HepG2 (cell line): ENCODE measurements around the gene THOP1. TPM values are rescaled to one million over a fixed set of nuclear protein-coding genes. Genes with fewer than 3 reads are reported as not detected.

Experiments
- ARNTL ChIP-seq: sonication (generic); formaldehyde crosslinking; IDR thresholded peaks from 2 replicates; pipeline ENCODE4 v1.4.0; 2020; ENCODE audit warnings: mild to moderate bottlenecking, missing genetic modification reagents
- CBX1 ChIP-seq: IDR thresholded peaks from one replicate; pipeline ENCODE4 v1.6.1; 2016; ENCODE audit warnings: antibody characterized with exemption, low read depth
- DDIT3 ChIP-seq: sonication (generic); formaldehyde crosslinking; IDR thresholded peaks from 2 replicates; pipeline ENCODE4 v1.4.0; 2020; ENCODE audit warnings: mild to moderate bottlenecking, missing genetic modification reagents
- ETV6 ChIP-seq: sonication (generic); formaldehyde crosslinking; conservative IDR thresholded peaks from 2 replicates; pipeline ENCODE4 v1.4.0; 2020; ENCODE audit warnings: missing genetic modification reagents
- FOXK2 ChIP-seq: fragments of 450-650 bp; IDR thresholded peaks from 2 replicates; pipeline ENCODE4 v1.6.1; 2016
- HDAC1 ChIP-seq: sonication (generic); formaldehyde crosslinking; IDR thresholded peaks from 2 replicates; pipeline ENCODE4 v1.5.1; 2020; ENCODE audit warnings: mild to moderate bottlenecking, missing genetic modification reagents
- HOXA5 ChIP-seq: sonication (generic); formaldehyde crosslinking; IDR thresholded peaks from 2 replicates; pipeline ENCODE4 v1.4.0; 2020; ENCODE audit warnings: missing genetic modification reagents
- HOXD1 ChIP-seq: sonication (generic); formaldehyde crosslinking; IDR thresholded peaks from 2 replicates; pipeline ENCODE4 v1.5.0; 2020; ENCODE audit warnings: missing genetic modification reagents
- KAT7 ChIP-seq: IDR thresholded peaks from 2 replicates; pipeline ENCODE4 v1.6.1; 2018; ENCODE audit warnings: borderline replicate concordance, missing compliant biosample characterization
- KDM6A ChIP-seq: IDR thresholded peaks from 2 replicates; pipeline ENCODE4 v1.6.1; 2016; ENCODE audit warnings: low read depth
- MAZ ChIP-seq, 2 experiments: sonication (generic) in 1 of 2; formaldehyde crosslinking in 1 of 2; IDR thresholded peaks; 2 replicates each; pipeline versions ENCODE4 v1.5.0 to v1.6.1; 2012 to 2020; ENCODE audit warnings: low read depth in 2 of 2, mild to moderate bottlenecking in 2 of 2, borderline replicate concordance in 1 of 2, improper control_type of control experiment in 1 of 2, low read length in 1 of 2, missing genetic modification reagents in 1 of 2, moderate library complexity in 1 of 2
- MXD4 ChIP-seq: IDR thresholded peaks from 2 replicates; pipeline ENCODE4 v1.6.1; 2016; ENCODE audit warnings: mild to moderate bottlenecking, missing biosample characterization, missing genetic modification reagents
- MXI1 ChIP-seq: IDR thresholded peaks from 3 replicates; pipeline ENCODE4 v1.6.1; 2012; ENCODE audit warnings: low read depth, low read length, inconsistent platforms, borderline replicate concordance
- MYC ChIP-seq: sonication (generic); formaldehyde crosslinking; IDR thresholded peaks from 2 replicates; pipeline ENCODE4 v1.9.0; 2021; ENCODE audit warnings: missing genetic modification reagents, borderline replicate concordance
- NCOA1 ChIP-seq: sonication (generic); formaldehyde crosslinking; IDR thresholded peaks from 2 replicates; pipeline ENCODE4 v1.9.0; 2021; ENCODE audit warnings: missing genetic modification reagents
- PAXIP1 ChIP-seq: sonication (generic); formaldehyde crosslinking; conservative IDR thresholded peaks from 2 replicates; pipeline ENCODE4 v1.4.0; 2020; ENCODE audit warnings: mild to moderate bottlenecking, missing genetic modification reagents, moderate library complexity
- RXRB ChIP-seq: IDR thresholded peaks from 2 replicates; pipeline ENCODE4 v1.6.1; 2016; ENCODE audit warnings: borderline replicate concordance, missing genetic modification reagents, missing compliant biosample characterization
- SMAD3 ChIP-seq: sonication (generic); formaldehyde crosslinking; IDR thresholded peaks from 2 replicates; pipeline ENCODE4 v1.4.0; 2020; ENCODE audit warnings: missing genetic modification reagents
- TGIF2 ChIP-seq: IDR thresholded peaks from 2 replicates; pipeline ENCODE4 v1.6.1; 2016; ENCODE audit warnings: control low read depth, missing compliant biosample characterization
- THAP11 ChIP-seq: IDR thresholded peaks from 2 replicates; pipeline ENCODE4 v1.6.1; 2016; ENCODE audit warnings: missing biosample characterization, missing genetic modification reagents
- ZBTB38 ChIP-seq: sonication (generic); formaldehyde crosslinking; IDR thresholded peaks from 2 replicates; pipeline ENCODE4 v1.5.1; 2020; ENCODE audit warnings: mild to moderate bottlenecking, missing genetic modification reagents
- ZFYVE20 ChIP-seq: sonication (generic); formaldehyde crosslinking; IDR thresholded peaks from 2 replicates; pipeline ENCODE4 v1.8.0; 2023; ENCODE audit warnings: low read depth, mild to moderate bottlenecking, moderate library complexity, missing genetic modification reagents, borderline replicate concordance
- ZNF44 ChIP-seq: sonication (generic); formaldehyde crosslinking; IDR thresholded peaks from 2 replicates; pipeline ENCODE4 v1.5.1; 2020; ENCODE audit warnings: mild to moderate bottlenecking, missing genetic modification reagents
- ZNF513 ChIP-seq: sonication (generic); formaldehyde crosslinking; conservative IDR thresholded peaks from 2 replicates; pipeline ENCODE4 v1.5.0; 2020; ENCODE audit warnings: missing genetic modification reagents
- ZNF746 ChIP-seq: sonication (generic); formaldehyde crosslinking; IDR thresholded peaks from 2 replicates; pipeline ENCODE4 v1.8.0; 2022; ENCODE audit warnings: mild to moderate bottlenecking, missing genetic modification reagents
- polyA plus RNA-seq, 8 experiments: library from polyadenylated mRNA; depleted of rRNA in 3 of 8; stranded (reverse) in 7 of 8; unstranded in 1 of 8; fragments of >200 nt; fragmentation: Illumina TruSeq in 4 of 8; extraction: Trizol in 4 of 8; gene quantifications; 2 replicates each; pipeline versions ENCODE4 v1.2.1 to v1.2.3, GENCODE V29; 2011 to 2016; ENCODE audit warnings: low read depth in 4 of 8, missing spikeins in 1 of 8, mixed read lengths in 1 of 8; ENCODE audit not compliant: insufficient read depth in 1 of 8
- total RNA-seq, 5 experiments: library from RNA; depleted of rRNA; stranded (reverse); fragments of >200 nt; fragmentation: Illumina TruSeq; extraction: Trizol; gene quantifications; 2 replicates each; pipeline ENCODE4 v1.2.3, GENCODE V29; 2016; ENCODE audit warnings: low read depth in 1 of 5

The THOP1 gene
- total and polyA plus RNA-seq, 2 of the 13 experiments (the other 11 are each of a cell fraction or from before 2014, with no cell fraction given), result 74.4 to 116 TPM

GRCh38 chr19:2775556-2776430 lies 9.5 kb upstream of the THOP1 start (continued):
- TF ChIP-seq PAXIP1 (peak; percentile 66), NCOA1 (CRISPR knock-in tag) (0 out of 2 replicates have a peak, but pooled peaks have one; percentile 36), ZFYVE20 (CRISPR knock-in tag) (no peak), KDM6A (CRISPR knock-in tag) (no peak), HOXD1 (CRISPR knock-in tag) (no peak), ZNF513 (no peak), ZNF746 (no peak), CBX1 (no peak), KAT7 (CRISPR knock-in tag) (0 out of 2 replicates have a peak, but pooled peaks have one; percentile 35), TGIF2 (CRISPR knock-in tag) (peak; percentile 49; the same call in 1 of the 2 replicates), MAZ (IDR thresholded peaks at IDR 0.05; ENCODE audit: borderline replicate concordance, low read depth, low read length) (no peak), MAZ (CRISPR knock-in tag; IDR thresholded peaks at IDR 0.05; ENCODE audit: low read depth) (peak; percentile 12; the same call in 1 of the 2 replicates), HDAC1 (no peak), MXD4 (CRISPR knock-in tag) (peak; percentile 53; the same call in 1 of the 2 replicates), ARNTL (no peak), MYC (CRISPR knock-in tag) (peak; percentile 54), ZNF44 (CRISPR knock-in tag) (no peak), FOXK2 (peak; percentile 6; the same call in 1 of the 2 replicates), ZBTB38 (peak; percentile 94), MXI1 (peak; percentile 56; the same call in 1 of the 3 replicates), RXRB (peak; percentile 59; the same call in 1 of the 2 replicates), THAP11 (CRISPR knock-in tag) (peak; percentile 56), SMAD3 (CRISPR knock-in tag) (no peak; the same call in 1 of the 2 replicates), ETV6 (no peak), HOXA5 (CRISPR knock-in tag) (0 out of 2 replicates have a peak, but pooled peaks have one; percentile 31), DDIT3 (no peak)
